Breast epithelium (tissue), 3 donors: Measurements from ENCODE around the gene SIAH1.

Experiments
- POLR2A ChIP-seq: fragments of 450-650 bp; IDR thresholded peaks from one replicate; pipeline ENCODE4 v1.6.1; 2016; ENCODE audit warnings: antibody characterized with exemption, mild to moderate bottlenecking, moderate library complexity
- TF ChIP-seq, protein P1 (sequence below), 3 donors: fragments of 450-650 bp; IDR thresholded peaks; one replicate each; pipeline ENCODE4 v1.5.1; 2016 to 2017; ENCODE audit warnings: antibody characterized with exemption in 3 of 3, mild to moderate bottlenecking in 3 of 3, moderate library complexity in 3 of 3

DNA sequence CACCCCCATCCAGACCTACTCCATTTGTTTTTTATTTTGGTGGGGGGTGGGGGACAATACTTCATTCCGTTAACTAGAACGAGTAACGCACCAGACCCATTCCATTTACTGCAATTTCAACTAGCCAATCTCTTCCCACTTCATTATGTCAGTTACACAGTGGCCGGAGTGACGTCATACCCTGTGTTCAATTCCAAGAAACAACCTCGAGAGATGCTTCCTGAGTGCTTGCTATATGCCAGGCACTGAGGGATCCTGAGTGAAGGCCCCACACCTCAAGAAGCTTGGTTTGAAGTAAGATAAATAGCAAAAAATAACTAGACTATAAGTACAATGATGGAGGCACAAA is 9.1 kb upstream of the SIAH1 start:
- TF ChIP-seq POLR2A: no peak
- TF ChIP-seq, protein P1, sequence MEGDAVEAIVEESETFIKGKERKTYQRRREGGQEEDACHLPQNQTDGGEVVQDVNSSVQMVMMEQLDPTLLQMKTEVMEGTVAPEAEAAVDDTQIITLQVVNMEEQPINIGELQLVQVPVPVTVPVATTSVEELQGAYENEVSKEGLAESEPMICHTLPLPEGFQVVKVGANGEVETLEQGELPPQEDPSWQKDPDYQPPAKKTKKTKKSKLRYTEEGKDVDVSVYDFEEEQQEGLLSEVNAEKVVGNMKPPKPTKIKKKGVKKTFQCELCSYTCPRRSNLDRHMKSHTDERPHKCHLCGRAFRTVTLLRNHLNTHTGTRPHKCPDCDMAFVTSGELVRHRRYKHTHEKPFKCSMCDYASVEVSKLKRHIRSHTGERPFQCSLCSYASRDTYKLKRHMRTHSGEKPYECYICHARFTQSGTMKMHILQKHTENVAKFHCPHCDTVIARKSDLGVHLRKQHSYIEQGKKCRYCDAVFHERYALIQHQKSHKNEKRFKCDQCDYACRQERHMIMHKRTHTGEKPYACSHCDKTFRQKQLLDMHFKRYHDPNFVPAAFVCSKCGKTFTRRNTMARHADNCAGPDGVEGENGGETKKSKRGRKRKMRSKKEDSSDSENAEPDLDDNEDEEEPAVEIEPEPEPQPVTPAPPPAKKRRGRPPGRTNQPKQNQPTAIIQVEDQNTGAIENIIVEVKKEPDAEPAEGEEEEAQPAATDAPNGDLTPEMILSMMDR (IDR thresholded peaks at IDR 0.05): no peak
